WTC11 (cell line): ENCODE measurements around the gene EHBP1. TPM values are rescaled to one million over a fixed set of nuclear protein-coding genes. Genes with fewer than 3 reads are reported as not detected.

Source experiments
- ATAC-seq: fragments of 200-7000 bp; cut with Tn5 transposase; 2 replicates; pipeline ENCODE4 v1.10.0; 2021; ENCODE audit warnings: mild to moderate bottlenecking, moderate library complexity
- CTCF ChIA-PET: fragments of 300-600 bp; sonication (Branson Sonifier 250); formaldehyde crosslinking; loops from one replicate; lab custom pipeline; 2021; ENCODE audit warnings: antibody characterized with exemption; lab: Charles Lee
- POLR2A ChIA-PET: fragments of 350-600 bp; sonication (Branson Sonifier 250); formaldehyde crosslinking; loops from one replicate; lab custom pipeline; 2021; ENCODE audit warnings: antibody characterized with exemption; lab: Charles Lee
- DNase-seq: peaks from one replicate; pipeline ENCODE4 v3.0.0; 2021; ENCODE audit warnings: low spot score
- H3K27ac Mint-ChIP-seq: 2 replicates; pipeline ENCODE4 v1.8.0; 2021; ENCODE audit warnings: mixed read lengths
- H3K27me3 Mint-ChIP-seq: 2 replicates; pipeline ENCODE4 v1.8.0; 2021; ENCODE audit warnings: low read depth, mild to moderate bottlenecking, moderate library complexity, mixed read lengths
- H3K36me3 Mint-ChIP-seq: 2 replicates; pipeline ENCODE4 v1.8.0; 2021; ENCODE audit warnings: mixed read lengths
- H3K4me1 Mint-ChIP-seq: 2 replicates; pipeline ENCODE4 v1.8.0; 2022; ENCODE audit warnings: mixed read lengths
- H3K4me3 Mint-ChIP-seq: 2 replicates; pipeline ENCODE4 v1.8.0; 2021; ENCODE audit warnings: mild to moderate bottlenecking, moderate library complexity, mixed read lengths
- H3K9me3 Mint-ChIP-seq: 2 replicates; pipeline ENCODE4 v1.8.0; 2021; ENCODE audit warnings: mixed read lengths
- AFF4 ChIP-seq: sonication (generic); formaldehyde crosslinking; IDR thresholded peaks from 2 replicates; pipeline ENCODE4 v1.8.1; 2023; ENCODE audit warnings: mild to moderate bottlenecking, missing genetic modification reagents, borderline replicate concordance
- ATF1 ChIP-seq: sonication (generic); formaldehyde crosslinking; IDR thresholded peaks from 2 replicates; pipeline ENCODE4 v1.8.1; 2023; ENCODE audit warnings: mild to moderate bottlenecking, moderate library complexity, missing genetic modification reagents
- EMX1 ChIP-seq: fragments of 250-450 bp; sonication (Bioruptor Pico); IDR thresholded peaks from 2 replicates; pipeline ENCODE4 v1.8.0; 2021; ENCODE audit warnings: mild to moderate bottlenecking
- GABPB1 ChIP-seq: sonication (generic); formaldehyde crosslinking; IDR thresholded peaks from 2 replicates; pipeline ENCODE4 v1.8.1; 2023; ENCODE audit warnings: mild to moderate bottlenecking, missing genetic modification reagents
- IRF2 ChIP-seq: sonication (generic); formaldehyde crosslinking; IDR thresholded peaks from 2 replicates; pipeline ENCODE4 v1.8.0; 2022; ENCODE audit warnings: low read depth, missing genetic modification reagents, borderline replicate concordance
- JAZF1 ChIP-seq: fragments of 250-450 bp; sonication (Bioruptor Pico); IDR thresholded peaks from 2 replicates; pipeline ENCODE4 v1.9.0; 2021; ENCODE audit warnings: moderate library complexity, mild to moderate bottlenecking, inconsistent platforms
- MLX ChIP-seq: sonication (generic); formaldehyde crosslinking; IDR thresholded peaks from 2 replicates; pipeline ENCODE4 v1.8.1; 2023; ENCODE audit warnings: mild to moderate bottlenecking, missing genetic modification reagents, moderate library complexity
- MYBL2 ChIP-seq: sonication (generic); formaldehyde crosslinking; IDR thresholded peaks from 2 replicates; pipeline ENCODE4 v1.8.1; 2023; ENCODE audit warnings: mild to moderate bottlenecking, moderate library complexity, missing genetic modification reagents
- OVOL2 ChIP-seq: fragments of 250-450 bp; sonication (Bioruptor Pico); IDR thresholded peaks from 2 replicates; pipeline ENCODE4 v1.9.0; 2021; ENCODE audit warnings: mild to moderate bottlenecking, borderline replicate concordance
- SMAD3 ChIP-seq: sonication (generic); formaldehyde crosslinking; IDR thresholded peaks from 2 replicates; pipeline ENCODE4 v1.8.0; 2022; ENCODE audit warnings: missing genetic modification reagents, mild to moderate bottlenecking, borderline replicate concordance
- SOX15 ChIP-seq: fragments of 250-450 bp; sonication (Bioruptor Pico); IDR thresholded peaks from 2 replicates; pipeline ENCODE4 v1.9.0; 2021; ENCODE audit warnings: mild to moderate bottlenecking
- SP1 ChIP-seq: sonication (generic); formaldehyde crosslinking; conservative IDR thresholded peaks from 2 replicates; pipeline ENCODE4 v1.8.1; 2022; ENCODE audit warnings: missing genetic modification reagents
- TP53 ChIP-seq: sonication (generic); formaldehyde crosslinking; IDR thresholded peaks from 2 replicates; pipeline ENCODE4 v1.8.1; 2023; ENCODE audit warnings: mild to moderate bottlenecking, missing genetic modification reagents
- ZNF423 ChIP-seq: fragments of 250-450 bp; sonication (Bioruptor Pico); IDR thresholded peaks from 2 replicates; pipeline ENCODE4 v2.1.2; 2022; ENCODE audit warnings: mild to moderate bottlenecking, moderate library complexity
- total RNA-seq: library from RNA; stranded (reverse); gene quantifications from 3 replicates; pipeline ENCODE4 v1.2.3, GENCODE V29; 2021
- TF ChIP-seq, protein P1 (sequence below): sonication (generic); formaldehyde crosslinking; IDR thresholded peaks from 2 replicates; pipeline ENCODE4 v1.8.1; 2023; ENCODE audit warnings: mild to moderate bottlenecking, missing genetic modification reagents
- TF ChIP-seq, protein P2 (sequence below): sonication (generic); formaldehyde crosslinking; IDR thresholded peaks from 2 replicates; pipeline ENCODE4 v1.8.1; 2023; ENCODE audit warnings: mild to moderate bottlenecking, missing genetic modification reagents, moderate library complexity
- TF ChIP-seq, protein P3 (sequence below): sonication (generic); formaldehyde crosslinking; IDR thresholded peaks from 2 replicates; pipeline ENCODE4 v1.8.0; 2023; ENCODE audit warnings: missing genetic modification reagents, mild to moderate bottlenecking, borderline replicate concordance

Gene EHBP1
- total RNA-seq, 1 experiment from 2014 or later = 36.4 TPM

DNA sequence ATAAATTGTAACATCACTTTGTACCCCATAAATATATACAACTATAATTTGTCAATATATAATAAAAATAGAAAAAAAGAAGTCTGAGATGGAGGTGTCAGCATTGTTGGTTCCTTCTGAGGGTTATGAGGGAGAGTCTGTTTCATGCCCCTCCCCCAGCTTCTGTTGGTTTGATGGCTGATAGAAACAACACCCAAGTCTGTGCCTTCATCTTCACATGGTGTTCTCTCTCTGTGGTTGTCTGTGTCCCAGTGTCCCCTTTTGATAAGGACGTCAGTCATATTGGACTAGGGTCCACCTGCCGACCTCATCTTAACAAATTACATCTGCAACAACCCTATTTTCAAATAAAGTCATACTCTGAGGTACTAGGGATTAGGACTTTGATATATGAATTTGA, 20.3 kb upstream of the EHBP1 start:
- no peaks in the 10 kb centered on the region for H3K9me3 Mint-ChIP-seq
- ChIA-PET POLR2A (no interaction called here), CTCF (no interaction called here)
- H3K36me3 Mint-ChIP-seq = no peaks in the 10 kb centered on the region
- ATAC-seq (no peak), DNase-seq (no peak)
- no peak for TF ChIP-seq EMX1
- TF ChIP-seq SP1 (CRISPR knock-in tag) = no peak
- TF ChIP-seq JAZF1 (CRISPR knock-in tag) = no peak
- TF ChIP-seq, protein P1, sequence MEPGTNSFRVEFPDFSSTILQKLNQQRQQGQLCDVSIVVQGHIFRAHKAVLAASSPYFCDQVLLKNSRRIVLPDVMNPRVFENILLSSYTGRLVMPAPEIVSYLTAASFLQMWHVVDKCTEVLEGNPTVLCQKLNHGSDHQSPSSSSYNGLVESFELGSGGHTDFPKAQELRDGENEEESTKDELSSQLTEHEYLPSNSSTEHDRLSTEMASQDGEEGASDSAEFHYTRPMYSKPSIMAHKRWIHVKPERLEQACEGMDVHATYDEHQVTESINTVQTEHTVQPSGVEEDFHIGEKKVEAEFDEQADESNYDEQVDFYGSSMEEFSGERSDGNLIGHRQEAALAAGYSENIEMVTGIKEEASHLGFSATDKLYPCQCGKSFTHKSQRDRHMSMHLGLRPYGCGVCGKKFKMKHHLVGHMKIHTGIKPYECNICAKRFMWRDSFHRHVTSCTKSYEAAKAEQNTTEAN = no peak
- no peak for TF ChIP-seq SOX15 (CRISPR knock-in tag)
- no peak for TF ChIP-seq GABPB1 (CRISPR knock-in tag)
- TF ChIP-seq IRF2 (CRISPR knock-in tag) = no peak
- TF ChIP-seq OVOL2 (CRISPR knock-in tag) = no peak
- TF ChIP-seq, protein P2, sequence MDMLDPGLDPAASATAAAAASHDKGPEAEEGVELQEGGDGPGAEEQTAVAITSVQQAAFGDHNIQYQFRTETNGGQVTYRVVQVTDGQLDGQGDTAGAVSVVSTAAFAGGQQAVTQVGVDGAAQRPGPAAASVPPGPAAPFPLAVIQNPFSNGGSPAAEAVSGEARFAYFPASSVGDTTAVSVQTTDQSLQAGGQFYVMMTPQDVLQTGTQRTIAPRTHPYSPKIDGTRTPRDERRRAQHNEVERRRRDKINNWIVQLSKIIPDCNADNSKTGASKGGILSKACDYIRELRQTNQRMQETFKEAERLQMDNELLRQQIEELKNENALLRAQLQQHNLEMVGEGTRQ (CRISPR knock-in tag) = no peak
- no peaks in the 10 kb centered on the region; the same call in 1 of the 2 replicates for H3K27me3 Mint-ChIP-seq
- peaks cover 2% of the 10 kb centered on the region for H3K4me1 Mint-ChIP-seq
- no peak overlapping the region for H3K27ac Mint-ChIP-seq
- no peak overlapping the region for H3K4me3 Mint-ChIP-seq

DNA sequence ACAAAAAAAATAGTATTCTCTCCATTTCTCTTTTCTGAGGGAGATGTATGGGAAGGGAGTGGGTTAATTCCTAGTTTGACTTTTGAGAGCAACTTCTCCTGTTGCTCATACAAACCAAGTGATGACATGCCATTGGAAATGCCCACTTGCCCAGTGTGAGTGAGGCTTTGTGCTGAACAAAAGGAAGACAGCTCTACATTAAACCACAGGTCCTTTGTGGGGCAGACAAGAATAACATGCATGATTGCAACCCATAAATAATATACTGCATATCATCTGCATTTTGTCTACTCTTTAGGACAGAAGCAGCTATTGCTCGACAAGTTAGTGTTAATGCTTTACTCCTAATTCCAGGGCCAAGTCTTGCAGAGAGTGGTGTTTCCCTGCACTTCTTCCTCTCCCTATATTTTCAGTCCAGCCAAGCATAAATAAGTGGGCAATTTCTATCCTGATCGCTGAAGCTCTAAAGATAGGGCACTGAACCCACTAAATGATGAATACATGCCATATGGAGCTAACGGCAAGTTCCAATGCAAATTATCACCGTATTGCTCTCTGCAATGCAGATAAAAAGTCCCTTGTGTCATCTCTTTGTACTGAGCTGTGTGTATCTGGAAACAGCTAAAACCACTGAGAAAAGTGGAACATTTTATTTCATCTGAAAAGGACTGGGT, 19.4 kb upstream of the EHBP1 start:
- no peak overlapping the region for H3K27ac Mint-ChIP-seq
- no peaks in the 10 kb centered on the region for H3K36me3 Mint-ChIP-seq
- no peaks in the 10 kb centered on the region; the same call in 1 of the 2 replicates for H3K27me3 Mint-ChIP-seq
- no peaks in the 10 kb centered on the region for H3K9me3 Mint-ChIP-seq
- ATAC-seq = no peak
- no peaks in the 10 kb centered on the region for H3K4me1 Mint-ChIP-seq
- ChIA-PET POLR2A (no interaction called here), CTCF (interaction anchor here (1.9 kb wide), 1 partner anchor 229 kb away, joined by 6 read pairs; no protein-coding TSS in a partner anchor)
- no peak for DNase-seq
- H3K4me3 Mint-ChIP-seq = no peak overlapping the region
- no peak for TF ChIP-seq ATF1 (CRISPR knock-in tag)
- no peak for TF ChIP-seq GABPB1 (CRISPR knock-in tag)

DNA sequence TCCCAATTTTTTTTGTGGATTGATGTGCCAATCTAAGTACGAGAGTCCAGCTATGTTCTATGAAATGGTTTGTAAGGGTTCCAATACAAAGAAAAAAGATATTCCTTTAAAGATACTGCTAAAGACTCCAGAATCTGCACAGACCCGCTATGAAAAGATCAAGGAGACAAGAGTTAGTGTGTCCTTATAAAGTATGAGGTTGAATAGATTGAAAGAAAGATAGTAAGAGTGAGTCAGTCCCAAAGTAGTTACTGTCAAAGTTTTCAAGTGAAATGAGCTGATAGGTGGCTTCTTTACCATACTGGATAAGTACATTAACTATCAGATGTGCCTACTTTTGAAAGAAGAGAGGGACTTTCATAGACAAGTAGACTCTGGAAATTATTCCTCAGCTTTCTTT, 17.9 kb upstream of the EHBP1 start:
- TF ChIP-seq SMAD3 (CRISPR knock-in tag) (no peak), MYBL2 (CRISPR knock-in tag) (no peak), AFF4 (CRISPR knock-in tag) (no peak), EMX1 (no peak)
- TF ChIP-seq, all 79 proteins: peak for 0
- Mint-ChIP-seq H3K4me3 (no peak overlapping the region), H3K27me3 (no peaks in the 10 kb centered on the region; the same call in 1 of the 2 replicates), H3K27ac (no peak overlapping the region), H3K36me3 (no peaks in the 10 kb centered on the region), H3K4me1 (no peaks in the 10 kb centered on the region), H3K9me3 (no peaks in the 10 kb centered on the region)
- DNase-seq (no peak), ATAC-seq (no peak)
- POLR2A ChIA-PET = no interaction called here
- CTCF ChIA-PET = interaction anchor here (1.9 kb wide), 1 partner anchor 231 kb away, joined by 6 read pairs; no protein-coding TSS in a partner anchor

- no peak for DNase-seq
- no peak overlapping the region for H3K27ac Mint-ChIP-seq
- peaks cover 4% of the 10 kb centered on the region for H3K9me3 Mint-ChIP-seq
- ATAC-seq = no peak
- H3K4me1 Mint-ChIP-seq = no peaks in the 10 kb centered on the region
- no peaks in the 10 kb centered on the region for H3K27me3 Mint-ChIP-seq
- POLR2A ChIA-PET = no interaction called here
- CTCF ChIA-PET = no interaction called here
- no peak overlapping the region for H3K4me3 Mint-ChIP-seq
- no peaks in the 10 kb centered on the region for H3K36me3 Mint-ChIP-seq
- TF ChIP-seq MLX (no peak), TP53 (CRISPR knock-in tag) (no peak), ZNF423 (CRISPR knock-in tag) (no peak)
- TF ChIP-seq, protein P3, sequence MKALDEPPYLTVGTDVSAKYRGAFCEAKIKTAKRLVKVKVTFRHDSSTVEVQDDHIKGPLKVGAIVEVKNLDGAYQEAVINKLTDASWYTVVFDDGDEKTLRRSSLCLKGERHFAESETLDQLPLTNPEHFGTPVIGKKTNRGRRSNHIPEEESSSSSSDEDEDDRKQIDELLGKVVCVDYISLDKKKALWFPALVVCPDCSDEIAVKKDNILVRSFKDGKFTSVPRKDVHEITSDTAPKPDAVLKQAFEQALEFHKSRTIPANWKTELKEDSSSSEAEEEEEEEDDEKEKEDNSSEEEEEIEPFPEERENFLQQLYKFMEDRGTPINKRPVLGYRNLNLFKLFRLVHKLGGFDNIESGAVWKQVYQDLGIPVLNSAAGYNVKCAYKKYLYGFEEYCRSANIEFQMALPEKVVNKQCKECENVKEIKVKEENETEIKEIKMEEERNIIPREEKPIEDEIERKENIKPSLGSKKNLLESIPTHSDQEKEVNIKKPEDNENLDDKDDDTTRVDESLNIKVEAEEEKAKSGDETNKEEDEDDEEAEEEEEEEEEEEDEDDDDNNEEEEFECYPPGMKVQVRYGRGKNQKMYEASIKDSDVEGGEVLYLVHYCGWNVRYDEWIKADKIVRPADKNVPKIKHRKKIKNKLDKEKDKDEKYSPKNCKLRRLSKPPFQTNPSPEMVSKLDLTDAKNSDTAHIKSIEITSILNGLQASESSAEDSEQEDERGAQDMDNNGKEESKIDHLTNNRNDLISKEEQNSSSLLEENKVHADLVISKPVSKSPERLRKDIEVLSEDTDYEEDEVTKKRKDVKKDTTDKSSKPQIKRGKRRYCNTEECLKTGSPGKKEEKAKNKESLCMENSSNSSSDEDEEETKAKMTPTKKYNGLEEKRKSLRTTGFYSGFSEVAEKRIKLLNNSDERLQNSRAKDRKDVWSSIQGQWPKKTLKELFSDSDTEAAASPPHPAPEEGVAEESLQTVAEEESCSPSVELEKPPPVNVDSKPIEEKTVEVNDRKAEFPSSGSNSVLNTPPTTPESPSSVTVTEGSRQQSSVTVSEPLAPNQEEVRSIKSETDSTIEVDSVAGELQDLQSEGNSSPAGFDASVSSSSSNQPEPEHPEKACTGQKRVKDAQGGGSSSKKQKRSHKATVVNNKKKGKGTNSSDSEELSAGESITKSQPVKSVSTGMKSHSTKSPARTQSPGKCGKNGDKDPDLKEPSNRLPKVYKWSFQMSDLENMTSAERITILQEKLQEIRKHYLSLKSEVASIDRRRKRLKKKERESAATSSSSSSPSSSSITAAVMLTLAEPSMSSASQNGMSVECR (CRISPR knock-in tag) = no peak
Measured at GRCh38 chr2:62688771-62689170, 16.7 kb upstream of the EHBP1 start.
